ENCODE results near the gene NAV2.

- TF ChIP-seq CTCF (IDR thresholded peaks at IDR 0.05) (no peak), POLR2A (IDR thresholded peaks at IDR 0.05) (no peak)
These were observed 335.1 kb downstream of the NAV2 start for GRCh38 chr11:20047769-20048154.

All from testis (tissue), 2 donors.